Measurements from ENCODE around the gene CLK4.
A peak's percentile ranks its signal among the peaks of the same experiment; 100 is the strongest.

CLK4 gene

GRCh38 chr5:178626484-178627258, at the start of gene CLK4:
Gene CLK4, minus strand, starts transcription at chr5:178627050. Its CDS starts 3,634 bp downstream, at chr5:178623416.
- peaks cover 3% of the 10 kb centered on the region for H3K9me3 Mint-ChIP-seq
- H3K4me1 Mint-ChIP-seq (ENCODE audit: low read depth): peaks cover 39% of the 10 kb centered on the region
- DNase-seq: peak; percentile 99
- H3K4me3 Mint-ChIP-seq: peak within 1 kb of the TSS; percentile 95
- peaks cover 43% of the 10 kb centered on the region for H3K36me3 Mint-ChIP-seq (ENCODE audit: low read depth)
- no peaks in the 10 kb centered on the region for H3K27me3 Mint-ChIP-seq
- H3K27ac Mint-ChIP-seq: peak within 1 kb of the TSS; percentile 97

GRCh38 chr5:178675922-178676321, 49.1 kb upstream of the CLK4 start:
- H3K27me3 Mint-ChIP-seq: peaks cover 4% of the 10 kb centered on the region
- no peaks in the 10 kb centered on the region for H3K36me3 Mint-ChIP-seq (ENCODE audit: low read depth)
- H3K4me3 Mint-ChIP-seq: no peak overlapping the region
- no peak overlapping the region for H3K27ac Mint-ChIP-seq
- no peak for DNase-seq
- H3K4me1 Mint-ChIP-seq (ENCODE audit: low read depth): no peaks in the 10 kb centered on the region
- H3K9me3 Mint-ChIP-seq: peaks cover 2% of the 10 kb centered on the region

GRCh38 chr5:178674334-178674733, 47.5 kb upstream of the CLK4 start:
- Mint-ChIP-seq H3K27me3 (peaks cover 11% of the 10 kb centered on the region), H3K4me1 (ENCODE audit: low read depth) (no peaks in the 10 kb centered on the region), H3K9me3 (no peaks in the 10 kb centered on the region), H3K4me3 (no peak overlapping the region), H3K36me3 (ENCODE audit: low read depth) (no peaks in the 10 kb centered on the region), H3K27ac (no peak overlapping the region)
- no peak for DNase-seq

- no peak for DNase-seq
- Mint-ChIP-seq H3K36me3 (ENCODE audit: low read depth) (no peaks in the 10 kb centered on the region), H3K27ac (no peak overlapping the region), H3K27me3 (peaks cover 16% of the 10 kb centered on the region), H3K4me1 (ENCODE audit: low read depth) (no peaks in the 10 kb centered on the region), H3K4me3 (no peak overlapping the region), H3K9me3 (no peaks in the 10 kb centered on the region)
Observed at GRCh38 chr5:178673801-178674295, 47.0 kb upstream of the CLK4 start.

- H3K27ac Mint-ChIP-seq: no peak overlapping the region
- no peaks in the 10 kb centered on the region for H3K36me3 Mint-ChIP-seq (ENCODE audit: low read depth)
- H3K27me3 Mint-ChIP-seq: peaks cover 16% of the 10 kb centered on the region
- H3K9me3 Mint-ChIP-seq: no peaks in the 10 kb centered on the region
- H3K4me1 Mint-ChIP-seq (ENCODE audit: low read depth): no peaks in the 10 kb centered on the region
- H3K4me3 Mint-ChIP-seq: no peak overlapping the region
- no peak for DNase-seq
Observed at GRCh38 chr5:178672630-178673029, 45.8 kb upstream of the CLK4 start.

- Mint-ChIP-seq H3K27me3 (peaks cover 16% of the 10 kb centered on the region), H3K9me3 (no peaks in the 10 kb centered on the region), H3K4me3 (no peak overlapping the region), H3K4me1 (ENCODE audit: low read depth) (no peaks in the 10 kb centered on the region), H3K36me3 (ENCODE audit: low read depth) (no peaks in the 10 kb centered on the region), H3K27ac (no peak overlapping the region)
- DNase-seq: no peak
Observed at GRCh38 chr5:178671602-178672144, 44.8 kb upstream of the CLK4 start.

- Mint-ChIP-seq H3K4me3 (no peak overlapping the region), H3K4me1 (ENCODE audit: low read depth) (no peaks in the 10 kb centered on the region), H3K36me3 (ENCODE audit: low read depth) (no peaks in the 10 kb centered on the region), H3K9me3 (no peaks in the 10 kb centered on the region), H3K27ac (no peak overlapping the region), H3K27me3 (peaks cover 16% of the 10 kb centered on the region)
- DNase-seq: no peak
Observed at GRCh38 chr5:178670351-178670885, 43.6 kb upstream of the CLK4 start.

GRCh38 chr5:178668579-178668978, 41.7 kb upstream of the CLK4 start:
- Mint-ChIP-seq H3K36me3 (ENCODE audit: low read depth) (no peaks in the 10 kb centered on the region), H3K9me3 (peaks cover 3% of the 10 kb centered on the region), H3K27ac (no peak overlapping the region), H3K4me1 (ENCODE audit: low read depth) (no peaks in the 10 kb centered on the region), H3K27me3 (peaks cover 25% of the 10 kb centered on the region), H3K4me3 (no peak overlapping the region)
- no peak for DNase-seq

- Mint-ChIP-seq H3K9me3 (peaks cover 3% of the 10 kb centered on the region), H3K4me3 (no peak overlapping the region), H3K36me3 (ENCODE audit: low read depth) (no peaks in the 10 kb centered on the region), H3K27me3 (peaks cover 28% of the 10 kb centered on the region), H3K4me1 (ENCODE audit: low read depth) (no peaks in the 10 kb centered on the region), H3K27ac (no peak overlapping the region)
- no peak for DNase-seq
Observed at GRCh38 chr5:178667688-178668087, 40.8 kb upstream of the CLK4 start.

GRCh38 chr5:178667101-178667500, 40.3 kb upstream of the CLK4 start:
- H3K36me3 Mint-ChIP-seq (ENCODE audit: low read depth): no peaks in the 10 kb centered on the region
- no peak overlapping the region for H3K27ac Mint-ChIP-seq
- H3K27me3 Mint-ChIP-seq: peaks cover 29% of the 10 kb centered on the region
- no peak for DNase-seq
- peaks cover 3% of the 10 kb centered on the region for H3K9me3 Mint-ChIP-seq
- H3K4me3 Mint-ChIP-seq: no peak overlapping the region
- no peaks in the 10 kb centered on the region for H3K4me1 Mint-ChIP-seq (ENCODE audit: low read depth)

- DNase-seq: no peak
- Mint-ChIP-seq H3K4me1 (ENCODE audit: low read depth) (no peaks in the 10 kb centered on the region), H3K4me3 (no peak overlapping the region), H3K9me3 (peaks cover 3% of the 10 kb centered on the region), H3K27ac (no peak overlapping the region), H3K27me3 (peaks cover 16% of the 10 kb centered on the region), H3K36me3 (ENCODE audit: low read depth) (no peaks in the 10 kb centered on the region)
Observed at GRCh38 chr5:178664141-178664540, 37.3 kb upstream of the CLK4 start.

GRCh38 chr5:178662541-178662860, 35.7 kb upstream of the CLK4 start:
- Mint-ChIP-seq H3K9me3 (peaks cover 3% of the 10 kb centered on the region), H3K27ac (no peak overlapping the region), H3K4me1 (ENCODE audit: low read depth) (no peaks in the 10 kb centered on the region), H3K36me3 (ENCODE audit: low read depth) (no peaks in the 10 kb centered on the region), H3K27me3 (peaks cover 20% of the 10 kb centered on the region), H3K4me3 (no peak overlapping the region)
- DNase-seq: no peak

GRCh38 chr5:178661836-178662540, 35.1 kb upstream of the CLK4 start:
- no peak overlapping the region for H3K4me3 Mint-ChIP-seq
- no peaks in the 10 kb centered on the region for H3K36me3 Mint-ChIP-seq (ENCODE audit: low read depth)
- H3K27me3 Mint-ChIP-seq: peaks cover 24% of the 10 kb centered on the region
- DNase-seq: no peak
- no peaks in the 10 kb centered on the region for H3K4me1 Mint-ChIP-seq (ENCODE audit: low read depth)
- no peak overlapping the region for H3K27ac Mint-ChIP-seq
- H3K9me3 Mint-ChIP-seq: peaks cover 3% of the 10 kb centered on the region

GRCh38 chr5:178651046-178651810, 24.4 kb upstream of the CLK4 start:
- H3K9me3 Mint-ChIP-seq: peaks cover 4% of the 10 kb centered on the region
- no peak for DNase-seq
- no peak overlapping the region for H3K27ac Mint-ChIP-seq
- no peaks in the 10 kb centered on the region for H3K36me3 Mint-ChIP-seq (ENCODE audit: low read depth)
- no peaks in the 10 kb centered on the region for H3K4me1 Mint-ChIP-seq (ENCODE audit: low read depth)
- no peak overlapping the region for H3K4me3 Mint-ChIP-seq
- peaks cover 20% of the 10 kb centered on the region for H3K27me3 Mint-ChIP-seq

Data from activated T-cell treated with anti-CD3 and anti-CD28 coated beads, Interleukin-2, amount 50 U/mL, for 24 hours (primary cell).